H4 (cell line): ENCODE data around the gene SLIT3. TPM values are rescaled to one million over a fixed set of nuclear protein-coding genes. Genes with fewer than 3 reads are reported as not detected.

ENCODE experiments used
- DNase-seq: peaks from one replicate; pipeline ENCODE4 v3.0.0-alpha.2; 2015; ENCODE audit warnings: low spot score
- total RNA-seq: library from RNA; depleted of rRNA; stranded (reverse); fragments of >200 nt; shearing (Covaris generic); gene quantifications from 2 replicates; pipeline ENCODE4 v1.2.3, GENCODE V29; 2014

Gene SLIT3
- total RNA-seq, 1 experiment from 2014 or later: 0.58 TPM

- DNase-seq: no peak
Observed at GRCh38 chr5:168803541-168803940, 497.4 kb downstream of the SLIT3 start.

- DNase-seq: no peak
Observed at GRCh38 chr5:168802337-168802736, 498.6 kb downstream of the SLIT3 start.

- DNase-seq: no peak
Observed at GRCh38 chr5:168801567-168801966, 499.4 kb downstream of the SLIT3 start.

GRCh38 chr5:168800701-168801100 is 500.2 kb downstream of the SLIT3 start:
- no peak for DNase-seq

GRCh38 chr5:168798065-168799023 is 502.6 kb downstream of the SLIT3 start:
- DNase-seq: no peak

- no peak for DNase-seq
Observed at GRCh38 chr5:168796593-168797580, 504.1 kb downstream of the SLIT3 start.

- no peak for DNase-seq
Observed at GRCh38 chr5:168796000-168796399, 504.9 kb downstream of the SLIT3 start.

- DNase-seq: peak; percentile 89
Observed at GRCh38 chr5:168793841-168794837, 506.8 kb downstream of the SLIT3 start.

- DNase-seq: no peak
Observed at GRCh38 chr5:168792678-168793077, 508.3 kb downstream of the SLIT3 start.

GRCh38 chr5:168790671-168791250 is 510.2 kb downstream of the SLIT3 start:
- DNase-seq: no peak

GRCh38 chr5:168790002-168790635 is 510.8 kb downstream of the SLIT3 start:
- no peak for DNase-seq

GRCh38 chr5:168788786-168789185 is 512.2 kb downstream of the SLIT3 start:
- no peak for DNase-seq

- no peak for DNase-seq
Observed at GRCh38 chr5:168788107-168788506, 512.8 kb downstream of the SLIT3 start.

- DNase-seq: peak; percentile 14
Observed at GRCh38 chr5:168786147-168786546, 514.8 kb downstream of the SLIT3 start.

- no peak for DNase-seq
Observed at GRCh38 chr5:168784454-168784853, 516.5 kb downstream of the SLIT3 start.

GRCh38 chr5:168781941-168782571 is 518.9 kb downstream of the SLIT3 start:
- DNase-seq: no peak

- DNase-seq: no peak
Observed at GRCh38 chr5:168780888-168781287, 520.1 kb downstream of the SLIT3 start.

- DNase-seq: no peak
Observed at GRCh38 chr5:168779333-168779732, 521.6 kb downstream of the SLIT3 start.

- DNase-seq: no peak
Observed at GRCh38 chr5:168778536-168778935, 522.4 kb downstream of the SLIT3 start.

GRCh38 chr5:168777651-168778050 is 523.3 kb downstream of the SLIT3 start:
- no peak for DNase-seq
